Endothelial cell of umbilical vein (primary cell): ENCODE data around the gene ZNF664.

Experiments used
- EZH2 ChIP-seq: IDR thresholded peaks from 2 replicates; pipeline ENCODE4 v1.6.1; 2012; ENCODE audit warnings: borderline replicate concordance, low read depth, mild to moderate bottlenecking, moderate library complexity, low read length, inconsistent platforms; ENCODE audit not compliant: severe bottlenecking
- POLR2A ChIP-seq: IDR thresholded peaks from 2 replicates; pipeline ENCODE4 v1.6.1; 2012; ENCODE audit warnings: low read depth, mild to moderate bottlenecking, control low read depth, low read length
- TF ChIP-seq, protein P1 (sequence below), 2 donors: IDR thresholded peaks; 1 replicate in 1 of 2; 2 replicates in 1 of 2; pipeline ENCODE4 v1.5.1; 2011; ENCODE audit warnings: low read length in 2 of 2, mild to moderate bottlenecking in 2 of 2, moderate library complexity in 2 of 2, control low read depth in 1 of 2, inconsistent platforms in 1 of 2, low read depth in 1 of 2; ENCODE audit not compliant: insufficient read depth in 1 of 2; ENCODE audit errors: extremely low read depth in 1 of 2

GRCh38 chr12:123979566-123979965 lies 6.6 kb downstream of the ZNF664 start:
- TF ChIP-seq, protein P1, sequence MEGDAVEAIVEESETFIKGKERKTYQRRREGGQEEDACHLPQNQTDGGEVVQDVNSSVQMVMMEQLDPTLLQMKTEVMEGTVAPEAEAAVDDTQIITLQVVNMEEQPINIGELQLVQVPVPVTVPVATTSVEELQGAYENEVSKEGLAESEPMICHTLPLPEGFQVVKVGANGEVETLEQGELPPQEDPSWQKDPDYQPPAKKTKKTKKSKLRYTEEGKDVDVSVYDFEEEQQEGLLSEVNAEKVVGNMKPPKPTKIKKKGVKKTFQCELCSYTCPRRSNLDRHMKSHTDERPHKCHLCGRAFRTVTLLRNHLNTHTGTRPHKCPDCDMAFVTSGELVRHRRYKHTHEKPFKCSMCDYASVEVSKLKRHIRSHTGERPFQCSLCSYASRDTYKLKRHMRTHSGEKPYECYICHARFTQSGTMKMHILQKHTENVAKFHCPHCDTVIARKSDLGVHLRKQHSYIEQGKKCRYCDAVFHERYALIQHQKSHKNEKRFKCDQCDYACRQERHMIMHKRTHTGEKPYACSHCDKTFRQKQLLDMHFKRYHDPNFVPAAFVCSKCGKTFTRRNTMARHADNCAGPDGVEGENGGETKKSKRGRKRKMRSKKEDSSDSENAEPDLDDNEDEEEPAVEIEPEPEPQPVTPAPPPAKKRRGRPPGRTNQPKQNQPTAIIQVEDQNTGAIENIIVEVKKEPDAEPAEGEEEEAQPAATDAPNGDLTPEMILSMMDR (IDR thresholded peaks at IDR 0.05; ENCODE audit: extremely low read depth in 1 of 2, insufficient read depth in 1 of 2, low read depth in 1 of 2, low read length in 2 of 2), result no peak
- TF ChIP-seq POLR2A (no peak), EZH2 (no peak)
